AG04449 (cell line): ENCODE data around the gene NDUFV1.
"Not testable (repeated sequence)": the region's sequence is repeated elsewhere in the genome, so short reads cannot be mapped to it uniquely, and the experiment has no call there.

Experiments used
- CTCF ChIA-PET: fragments of 350-600 bp; formaldehyde crosslinking; extraction: SDS; loops from one replicate; lab custom pipeline; 2021; ENCODE audit warnings: antibody characterized with exemption; lab: Yijun Ruan, JAX
- POLR2A ChIA-PET: fragments of 400-600, 350-600 bp; formaldehyde crosslinking; extraction: SDS; loops from one replicate; lab custom pipeline; 2020; ENCODE audit warnings: antibody characterized with exemption, inconsistent platforms; lab: Yijun Ruan, JAX
- DNase-seq: peaks from one replicate; pipeline ENCODE4 v3.0.0-alpha.2; 2010; ENCODE audit warnings: low read depth, low spot score
- H3K4me3 ChIP-seq: 2 replicates; pipeline ENCODE4 v1.5.1; 2011; ENCODE audit warnings: low read depth, mild to moderate bottlenecking, control low read depth, low read length
- TF ChIP-seq, protein P1 (sequence below): IDR thresholded peaks from one replicate; pipeline ENCODE4 v1.5.1; 2011; ENCODE audit warnings: mild to moderate bottlenecking, moderate library complexity, low read length, control low read depth, inconsistent platforms; ENCODE audit not compliant: insufficient read depth; ENCODE audit errors: missing control alignments

Gene NDUFV1

DNA sequence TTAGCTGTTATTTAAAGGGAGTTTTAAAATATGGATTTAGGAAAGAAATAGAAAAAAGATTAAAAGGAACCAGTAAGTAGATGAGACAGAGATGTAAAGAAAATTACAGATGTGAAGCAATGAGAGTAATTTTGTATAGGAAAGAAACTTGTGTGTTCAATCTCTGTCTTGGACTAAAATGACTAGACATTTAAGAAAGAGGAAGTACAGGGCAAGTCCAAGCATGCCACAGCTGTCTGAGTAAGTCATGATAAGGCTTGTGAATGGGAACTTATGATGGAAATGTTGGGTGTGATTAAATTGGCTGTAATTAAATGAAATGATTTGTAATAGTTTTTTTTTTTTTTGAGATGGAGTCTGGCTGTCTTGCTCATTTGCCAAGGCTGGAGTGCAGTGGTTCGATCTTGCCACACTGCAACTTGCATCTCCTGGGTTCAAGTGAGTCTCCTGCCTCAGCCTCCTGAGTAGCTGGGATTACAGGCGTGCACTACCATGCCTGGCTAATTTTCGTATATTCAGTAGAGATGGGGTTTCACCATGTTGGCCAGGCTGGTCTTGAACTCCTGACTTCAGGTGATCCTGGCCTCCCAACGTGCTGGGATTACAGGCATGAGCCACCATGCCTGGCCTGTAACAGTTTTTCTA lies 49.7 kb downstream of the NDUFV1 start:
- ChIA-PET CTCF (interaction anchor here (0.8 to 8.9 kb wide), 6 partner anchors 10 to 72 kb away, joined by 3 to 101 read pairs (median 5); partner anchors contain the start of genes NUDT8 and TBX10), POLR2A (no interaction called here)
- DNase-seq, result no peak
- TF ChIP-seq, protein P1, sequence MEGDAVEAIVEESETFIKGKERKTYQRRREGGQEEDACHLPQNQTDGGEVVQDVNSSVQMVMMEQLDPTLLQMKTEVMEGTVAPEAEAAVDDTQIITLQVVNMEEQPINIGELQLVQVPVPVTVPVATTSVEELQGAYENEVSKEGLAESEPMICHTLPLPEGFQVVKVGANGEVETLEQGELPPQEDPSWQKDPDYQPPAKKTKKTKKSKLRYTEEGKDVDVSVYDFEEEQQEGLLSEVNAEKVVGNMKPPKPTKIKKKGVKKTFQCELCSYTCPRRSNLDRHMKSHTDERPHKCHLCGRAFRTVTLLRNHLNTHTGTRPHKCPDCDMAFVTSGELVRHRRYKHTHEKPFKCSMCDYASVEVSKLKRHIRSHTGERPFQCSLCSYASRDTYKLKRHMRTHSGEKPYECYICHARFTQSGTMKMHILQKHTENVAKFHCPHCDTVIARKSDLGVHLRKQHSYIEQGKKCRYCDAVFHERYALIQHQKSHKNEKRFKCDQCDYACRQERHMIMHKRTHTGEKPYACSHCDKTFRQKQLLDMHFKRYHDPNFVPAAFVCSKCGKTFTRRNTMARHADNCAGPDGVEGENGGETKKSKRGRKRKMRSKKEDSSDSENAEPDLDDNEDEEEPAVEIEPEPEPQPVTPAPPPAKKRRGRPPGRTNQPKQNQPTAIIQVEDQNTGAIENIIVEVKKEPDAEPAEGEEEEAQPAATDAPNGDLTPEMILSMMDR, result no peak
- H3K4me3 ChIP-seq, result no peak overlapping the region

DNA sequence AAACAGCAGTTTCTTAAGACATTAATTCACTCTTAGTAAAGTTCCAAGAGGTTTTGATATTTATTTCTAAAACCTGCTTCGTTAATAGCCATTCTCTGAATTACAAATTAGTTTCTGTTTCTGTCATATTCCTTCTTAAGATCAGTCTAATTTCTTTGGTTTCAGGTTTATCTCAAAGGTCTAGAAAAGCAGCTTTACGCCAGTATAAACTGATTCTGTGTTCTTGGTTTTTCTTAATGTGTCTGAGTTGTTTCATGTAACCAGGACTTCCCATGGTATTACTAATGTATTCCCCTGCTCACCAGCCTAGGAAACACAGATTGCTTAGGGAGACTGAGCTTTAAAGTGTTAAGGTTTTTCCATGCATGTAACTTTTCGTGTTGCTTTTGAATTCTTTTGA lies 50.6 kb downstream of the NDUFV1 start:
- CTCF ChIA-PET, result interaction anchor here (1.1 to 8.9 kb wide), 6 partner anchors 9 to 29 kb away, joined by 3 to 101 read pairs (median 6); partner anchors contain the start of genes NUDT8 and TBX10
- TF ChIP-seq, protein P1, result no peak
- POLR2A ChIA-PET, result no interaction called here
- DNase-seq, result no peak
- H3K4me3 ChIP-seq, result no peak overlapping the region

DNA sequence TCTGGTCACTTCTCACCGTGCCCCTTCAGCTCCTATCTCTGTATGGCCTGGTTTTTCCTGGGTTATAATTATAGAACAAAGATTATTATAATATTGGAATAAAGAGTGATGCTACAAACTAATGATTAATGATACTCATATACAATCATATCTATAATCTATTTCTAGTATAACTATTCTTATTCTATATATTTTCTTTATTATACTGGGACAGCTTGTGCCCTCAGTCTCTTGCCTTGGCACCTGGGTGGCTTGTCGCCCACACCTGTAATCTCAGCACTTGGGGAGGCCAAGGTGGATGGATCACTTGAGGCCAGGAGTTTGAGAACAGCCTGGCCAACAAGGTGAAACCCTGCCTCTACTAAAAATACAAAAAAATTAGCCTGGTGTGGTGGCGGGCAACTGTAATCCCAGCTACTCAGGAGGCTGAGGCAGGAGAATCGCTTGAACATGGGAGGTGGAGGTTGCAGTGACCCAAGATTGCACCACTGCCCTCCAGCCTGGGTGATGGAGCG lies 53.0 kb downstream of the NDUFV1 start:
- CTCF ChIA-PET, result interaction anchor here (0.6 to 8.9 kb wide), 12 partner anchors 12 to 90 kb away, joined by 3 to 101 read pairs (median 3); partner anchors contain the start of genes ALDH3B2 and NUDT8
- POLR2A ChIA-PET, DNase-seq, H3K4me3 ChIP-seq: not testable (repeated sequence)

DNA sequence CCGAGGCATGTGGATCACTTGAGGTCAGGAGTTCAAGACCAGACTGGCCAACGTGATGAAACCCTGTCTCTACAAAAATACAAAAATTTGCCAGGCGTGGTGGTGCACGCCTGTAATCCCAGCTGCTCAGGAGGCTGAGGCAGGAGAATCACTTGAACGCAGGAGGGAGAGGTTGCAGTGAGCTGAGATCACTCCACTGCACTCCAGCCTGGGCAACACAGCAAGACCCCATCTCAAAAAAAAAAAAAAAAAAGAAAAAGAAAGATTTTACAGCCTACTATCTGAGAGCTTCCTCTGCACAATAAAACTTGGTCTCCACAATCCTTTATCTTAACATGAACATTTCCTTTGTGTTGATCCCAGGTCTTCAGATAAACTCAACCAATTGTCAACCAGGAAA lies 54.0 kb downstream of the NDUFV1 start:
- CTCF ChIA-PET, result interaction anchor here (1.2 to 8.9 kb wide), 4 partner anchors 9 to 32 kb away, joined by 4 to 101 read pairs (median 16); partner anchors contain the start of gene NUDT8
- POLR2A ChIA-PET, DNase-seq, H3K4me3 ChIP-seq: not testable (repeated sequence)
